Measurements from ENCODE around the gene EID3. TPM values are rescaled to one million over a fixed set of nuclear protein-coding genes. Genes with fewer than 3 reads are reported as not detected.

EID3 gene
- total and polyA plus RNA-seq, 2 donors (not counting 1 experiment from before 2014, with no cell fraction given) = 6.4 to 9.4 TPM

- Histone ChIP-seq H3K27ac (ENCODE audit: low read length in 2 of 2) (no peak overlapping the region), H3K9me3 (ENCODE audit: control extremely low read depth in 1 of 3, control insufficient read depth in 2 of 3, insufficient read depth in 1 of 3, low read length in 2 of 3) (peaks cover 0 to 3% (median 0%) of the 10 kb centered on the region in 3 donors), H3K4me1 (ENCODE audit: control insufficient read depth in 2 of 2, insufficient read depth in 2 of 2, low read length in 2 of 2) (no peaks in the 10 kb centered on the region), H3K27me3 (replicated peaks in 1 of 4; ENCODE audit: control extremely low read depth in 1 of 4, control insufficient read depth in 3 of 4, insufficient read depth in 4 of 4, low read length in 3 of 4) (no peaks in the 10 kb centered on the region), H4K20me1 (ENCODE audit: control insufficient read depth, insufficient read depth, low read length, poor library complexity, severe bottlenecking) (no peaks in the 10 kb centered on the region), H3K4me2 (replicated peaks; ENCODE audit: low read depth, low read length, poor library complexity, severe bottlenecking) (no peak overlapping the region), H3K9ac (ENCODE audit: low read length) (no peak overlapping the region), H3K36me3 (replicated peaks in 1 of 2; ENCODE audit: control extremely low read depth in 1 of 2, control insufficient read depth in 1 of 2, extremely low read depth in 1 of 2, insufficient read depth in 2 of 2, low read length in 1 of 2) (no peaks in the 10 kb centered on the region), H3K4me3 (ENCODE audit: control extremely low read depth in 1 of 5, extremely low read depth in 1 of 5, insufficient read depth in 1 of 5, low read depth in 2 of 5, low read length in 4 of 5) (no peak overlapping the region), H2AFZ (ENCODE audit: insufficient read depth, low read depth, low read length, poor library complexity, severe bottlenecking) (no peak overlapping the region), H3K79me2 (ENCODE audit: control insufficient read depth, insufficient read depth, low read length) (no peaks in the 10 kb centered on the region)
- Mint-ChIP-seq H3K9me3 (ENCODE audit: insufficient read depth) (no peaks in the 10 kb centered on the region), H3K4me3 (no peak overlapping the region), H3K27me3 (no peaks in the 10 kb centered on the region), H3K27ac (no peak overlapping the region), H3K4me1 (no peaks in the 10 kb centered on the region)
- DNase-seq (no peak), ATAC-seq (ENCODE audit: low read depth) (no peak)
- ChIA-PET CTCF (no interaction called here), POLR2A (no interaction called here)
- TF ChIP-seq EZH2 (IDR thresholded peaks at IDR 0.05; ENCODE audit: borderline replicate concordance, insufficient read depth, low read depth, low read length, poor library complexity, severe bottlenecking) = no peak
- TF ChIP-seq, protein P1, sequence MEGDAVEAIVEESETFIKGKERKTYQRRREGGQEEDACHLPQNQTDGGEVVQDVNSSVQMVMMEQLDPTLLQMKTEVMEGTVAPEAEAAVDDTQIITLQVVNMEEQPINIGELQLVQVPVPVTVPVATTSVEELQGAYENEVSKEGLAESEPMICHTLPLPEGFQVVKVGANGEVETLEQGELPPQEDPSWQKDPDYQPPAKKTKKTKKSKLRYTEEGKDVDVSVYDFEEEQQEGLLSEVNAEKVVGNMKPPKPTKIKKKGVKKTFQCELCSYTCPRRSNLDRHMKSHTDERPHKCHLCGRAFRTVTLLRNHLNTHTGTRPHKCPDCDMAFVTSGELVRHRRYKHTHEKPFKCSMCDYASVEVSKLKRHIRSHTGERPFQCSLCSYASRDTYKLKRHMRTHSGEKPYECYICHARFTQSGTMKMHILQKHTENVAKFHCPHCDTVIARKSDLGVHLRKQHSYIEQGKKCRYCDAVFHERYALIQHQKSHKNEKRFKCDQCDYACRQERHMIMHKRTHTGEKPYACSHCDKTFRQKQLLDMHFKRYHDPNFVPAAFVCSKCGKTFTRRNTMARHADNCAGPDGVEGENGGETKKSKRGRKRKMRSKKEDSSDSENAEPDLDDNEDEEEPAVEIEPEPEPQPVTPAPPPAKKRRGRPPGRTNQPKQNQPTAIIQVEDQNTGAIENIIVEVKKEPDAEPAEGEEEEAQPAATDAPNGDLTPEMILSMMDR (IDR thresholded peaks at IDR 0.05) = no peak
- intact Hi-C loops (cut with micrococcal nuclease) = no loop called here
- 89% methylated on average over 2 of the region's 2 CpGs for WGBS (ENCODE audit: insufficient coverage)
These were observed 45.0 kb upstream of the EID3 start for GRCh38 chr12:104258476-104259067.

GRCh38 chr12:104263026-104263425 is 40.5 kb upstream of the EID3 start:
- POLR2A ChIA-PET = no interaction called here
- Histone ChIP-seq H3K9ac (ENCODE audit: low read length) (no peak overlapping the region), H3K4me1 (ENCODE audit: control insufficient read depth in 2 of 2, insufficient read depth in 2 of 2, low read length in 2 of 2) (no peaks in the 10 kb centered on the region), H3K4me2 (replicated peaks; ENCODE audit: low read depth, low read length, poor library complexity, severe bottlenecking) (no peak overlapping the region), H3K79me2 (ENCODE audit: control insufficient read depth, insufficient read depth, low read length) (no peaks in the 10 kb centered on the region), H3K4me3 (ENCODE audit: control extremely low read depth in 1 of 5, extremely low read depth in 1 of 5, insufficient read depth in 1 of 5, low read depth in 2 of 5, low read length in 4 of 5) (no peak overlapping the region), H3K9me3 (ENCODE audit: control extremely low read depth in 1 of 3, control insufficient read depth in 2 of 3, insufficient read depth in 1 of 3, low read length in 2 of 3) (no peaks in the 10 kb centered on the region), H3K27me3 (replicated peaks in 1 of 4; ENCODE audit: control extremely low read depth in 1 of 4, control insufficient read depth in 3 of 4, insufficient read depth in 4 of 4, low read length in 3 of 4) (no peaks in the 10 kb centered on the region), H3K36me3 (replicated peaks in 1 of 2; ENCODE audit: control extremely low read depth in 1 of 2, control insufficient read depth in 1 of 2, extremely low read depth in 1 of 2, insufficient read depth in 2 of 2, low read length in 1 of 2) (no peaks in the 10 kb centered on the region), H2AFZ (ENCODE audit: insufficient read depth, low read depth, low read length, poor library complexity, severe bottlenecking) (no peak overlapping the region), H3K27ac (ENCODE audit: low read length in 2 of 2) (no peak overlapping the region), H4K20me1 (ENCODE audit: control insufficient read depth, insufficient read depth, low read length, poor library complexity, severe bottlenecking) (no peaks in the 10 kb centered on the region)
- Mint-ChIP-seq H3K4me3 (no peak overlapping the region), H3K27ac (no peak overlapping the region), H3K4me1 (no peaks in the 10 kb centered on the region), H3K27me3 (no peaks in the 10 kb centered on the region), H3K9me3 (ENCODE audit: insufficient read depth) (no peaks in the 10 kb centered on the region)
- no CpG with 5 or more reads among the region's 4 CpGs for WGBS (ENCODE audit: insufficient coverage)
- no peak for DNase-seq
- ATAC-seq (ENCODE audit: low read depth) = no peak
- CTCF ChIA-PET = no interaction called here
- intact Hi-C loops (cut with micrococcal nuclease) = no loop called here
- TF ChIP-seq EZH2 (IDR thresholded peaks at IDR 0.05; ENCODE audit: borderline replicate concordance, insufficient read depth, low read depth, low read length, poor library complexity, severe bottlenecking) = no peak
- TF ChIP-seq, protein P1 (IDR thresholded peaks at IDR 0.05) = no peak

Data from B cell (primary cell).